HepG2 (cell line): ENCODE results near the gene IL17RB. TPM values are rescaled to one million over a fixed set of nuclear protein-coding genes. Genes with fewer than 3 reads are reported as not detected.

ENCODE experiments used
- ARID4A ChIP-seq: sonication (generic); formaldehyde crosslinking; IDR thresholded peaks from 2 replicates; pipeline ENCODE4 v1.5.0; 2020; ENCODE audit warnings: mild to moderate bottlenecking, missing genetic modification reagents, borderline replicate concordance
- HHEX ChIP-seq: IDR thresholded peaks from 2 replicates; pipeline ENCODE4 v1.6.1; 2016; ENCODE audit warnings: control low read depth
- MAFF ChIP-seq: IDR thresholded peaks from 2 replicates; pipeline ENCODE4 v1.6.1; 2011; ENCODE audit warnings: low read depth, low read length, improper control_type of control experiment
- MEF2D ChIP-seq: sonication (generic); formaldehyde crosslinking; IDR thresholded peaks from 2 replicates; pipeline ENCODE4 v1.5.1; 2020; ENCODE audit warnings: mild to moderate bottlenecking, missing genetic modification reagents
- NCOA2 ChIP-seq: sonication (generic); formaldehyde crosslinking; IDR thresholded peaks from 2 replicates; pipeline ENCODE4 v1.8.0; 2022; ENCODE audit warnings: inconsistent platforms
- NPAS2 ChIP-seq: sonication (generic); formaldehyde crosslinking; IDR thresholded peaks from 2 replicates; pipeline ENCODE4 v1.8.0; 2022; ENCODE audit warnings: mild to moderate bottlenecking, missing genetic modification reagents, borderline replicate concordance
- NR3C1 ChIP-seq: sonication (generic); formaldehyde crosslinking; IDR thresholded peaks from 2 replicates; pipeline ENCODE4 v1.4.0; 2020; ENCODE audit warnings: missing genetic modification reagents
- PRDM4 ChIP-seq: sonication (generic); formaldehyde crosslinking; IDR thresholded peaks from 2 replicates; pipeline ENCODE4 v1.9.0; 2021; ENCODE audit warnings: missing genetic modification reagents, borderline replicate concordance
- PREB ChIP-seq: sonication (generic); formaldehyde crosslinking; IDR thresholded peaks from 2 replicates; pipeline ENCODE4 v1.4.0; 2020; ENCODE audit warnings: missing genetic modification reagents
- RNF219 ChIP-seq: sonication (generic); formaldehyde crosslinking; IDR thresholded peaks from 2 replicates; pipeline ENCODE4 v1.5.0; 2020; ENCODE audit warnings: mild to moderate bottlenecking, missing genetic modification reagents
- SAFB2 ChIP-seq: sonication (generic); formaldehyde crosslinking; IDR thresholded peaks from 2 replicates; pipeline ENCODE4 v1.5.1; 2020; ENCODE audit warnings: missing genetic modification reagents, low read depth, mild to moderate bottlenecking, borderline replicate concordance
- ZNF18 ChIP-seq: sonication (generic); formaldehyde crosslinking; IDR thresholded peaks from 2 replicates; pipeline ENCODE4 v1.8.0; 2022; ENCODE audit warnings: mild to moderate bottlenecking, missing genetic modification reagents; ENCODE audit not compliant: insufficient replicate concordance
- ZNF256 ChIP-seq: sonication (generic); formaldehyde crosslinking; conservative IDR thresholded peaks from 2 replicates; pipeline ENCODE4 v1.4.0; 2020; ENCODE audit warnings: missing genetic modification reagents
- ZNF263 ChIP-seq: sonication (generic); formaldehyde crosslinking; IDR thresholded peaks from 2 replicates; pipeline ENCODE4 v1.4.0; 2020; ENCODE audit warnings: missing genetic modification reagents
- ZNF557 ChIP-seq: sonication (generic); formaldehyde crosslinking; IDR thresholded peaks from 2 replicates; pipeline ENCODE4 v1.4.0; 2020; ENCODE audit warnings: missing genetic modification reagents
- polyA plus RNA-seq, 8 experiments: library from polyadenylated mRNA; depleted of rRNA in 3 of 8; stranded (reverse) in 7 of 8; unstranded in 1 of 8; fragments of >200 nt; fragmentation: Illumina TruSeq in 4 of 8; extraction: Trizol in 4 of 8; gene quantifications; 2 replicates each; pipeline versions ENCODE4 v1.2.1 to v1.2.3, GENCODE V29; 2011 to 2016; ENCODE audit warnings: low read depth in 4 of 8, missing spikeins in 1 of 8, mixed read lengths in 1 of 8; ENCODE audit not compliant: insufficient read depth in 1 of 8
- total RNA-seq, 5 experiments: library from RNA; depleted of rRNA; stranded (reverse); fragments of >200 nt; fragmentation: Illumina TruSeq; extraction: Trizol; gene quantifications; 2 replicates each; pipeline ENCODE4 v1.2.3, GENCODE V29; 2016; ENCODE audit warnings: low read depth in 1 of 5

Gene IL17RB
- total and polyA plus RNA-seq, 2 of the 13 experiments (the other 11 are each of a cell fraction or from before 2014, with no cell fraction given): 130 to 190 TPM

GRCh38 chr3:53845103-53845880, 1.1 kb upstream of the IL17RB start (continued):
- TF ChIP-seq ARID4A (CRISPR knock-in tag): no peak
- no peak for TF ChIP-seq NR3C1 (CRISPR knock-in tag)
- TF ChIP-seq ZNF557 (CRISPR knock-in tag): no peak
- no peak for TF ChIP-seq ZNF18 (CRISPR knock-in tag)
- TF ChIP-seq MEF2D: no peak
- peak; percentile 50; the same call in 1 of the 2 replicates for TF ChIP-seq SAFB2 (CRISPR knock-in tag)
- no peak for TF ChIP-seq NCOA2 (CRISPR knock-in tag)
- TF ChIP-seq ZNF256: no peak
- TF ChIP-seq HHEX (CRISPR knock-in tag): no peak
- TF ChIP-seq MAFF: no peak
- no peak for TF ChIP-seq RNF219 (CRISPR knock-in tag)
- no peak for TF ChIP-seq PREB (CRISPR knock-in tag)
- TF ChIP-seq PRDM4: no peak
- no peak for TF ChIP-seq NPAS2 (CRISPR knock-in tag)
- no peak for TF ChIP-seq ZNF263 (CRISPR knock-in tag)
